Endothelial cell of hepatic sinusoid (primary cell): ENCODE measurements around the gene TMEM119.

Experiments used
- in situ Hi-C: cut with HindIII; loops from 2 replicates; pipeline ENCODE4 v1.10.0; 2017; ENCODE audit warnings: low sequenced_read_pairs

The TMEM119 gene

DNA sequence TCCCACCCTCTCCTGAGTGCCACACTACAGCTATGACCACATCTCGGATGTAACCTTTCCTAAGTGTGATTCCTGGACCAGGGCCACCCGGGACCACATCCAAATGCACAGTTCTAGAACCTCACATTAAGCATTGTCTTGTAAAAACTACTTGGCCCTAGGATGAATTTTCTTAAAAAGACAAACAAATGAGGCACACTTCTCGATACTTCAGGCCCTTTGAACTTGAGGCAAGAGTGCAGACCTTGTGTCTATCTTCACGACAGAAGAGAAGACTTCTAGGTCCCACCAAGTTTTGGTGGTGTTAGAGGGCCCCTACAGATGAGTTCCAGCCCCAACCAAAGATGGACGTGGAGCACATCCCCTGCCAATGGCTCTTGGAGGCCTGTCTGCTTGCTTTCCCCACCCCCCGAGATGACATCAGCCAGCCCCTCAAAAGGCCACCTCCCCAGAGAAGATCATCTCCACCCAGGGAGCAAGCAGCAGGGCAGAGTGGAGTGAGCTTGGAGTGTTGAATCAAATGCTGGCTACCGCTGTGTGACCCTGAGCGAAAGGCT is 26.2 kb downstream of the TMEM119 start:
- in situ Hi-C loops = loop anchor here (25.0 kb wide), 1 partner anchor 541 kb away; the partner anchor contains the start of gene ACACB

DNA sequence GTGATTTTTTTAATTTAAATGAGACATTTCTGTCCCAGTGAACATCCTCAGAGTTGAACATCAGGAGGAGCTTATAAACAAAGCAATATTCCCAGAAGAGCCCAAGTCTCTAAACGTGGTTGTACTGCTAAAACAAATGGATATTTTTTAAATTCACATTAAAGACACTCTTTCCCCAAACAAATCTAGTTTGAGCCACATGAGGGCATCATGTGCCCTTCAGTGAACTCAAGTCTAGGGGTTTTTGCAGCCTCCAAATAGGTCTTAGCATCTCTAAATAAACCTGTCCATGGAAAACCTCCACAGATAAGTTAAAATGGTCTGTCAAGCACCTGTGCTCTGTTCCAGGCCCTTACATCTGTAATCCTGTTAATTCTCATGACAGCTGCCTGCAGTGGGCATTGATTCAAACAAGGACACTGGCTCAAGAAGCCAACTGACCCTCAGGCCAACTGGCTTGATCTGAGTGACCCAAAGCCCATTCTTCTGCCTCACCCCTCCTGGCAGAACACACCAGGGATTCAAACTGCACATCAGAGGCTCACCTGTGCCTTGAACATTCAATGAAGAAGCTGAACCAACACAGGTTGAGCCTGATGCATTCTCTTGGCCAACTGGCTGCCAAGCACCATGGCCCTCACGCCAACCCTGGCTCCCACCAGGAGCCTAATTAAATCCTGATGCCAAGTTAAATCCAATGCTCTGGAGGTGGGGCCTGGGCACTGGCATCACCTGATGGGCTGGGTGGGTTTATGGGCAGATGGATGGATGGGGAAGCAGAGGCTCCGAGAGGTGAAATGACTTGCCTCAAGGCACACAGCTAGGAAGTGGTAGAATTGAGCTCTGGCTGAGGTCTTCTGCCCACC is 26.9 kb downstream of the TMEM119 start:
- in situ Hi-C loops = loop anchor here (25.0 kb wide), 1 partner anchor 541 kb away; the partner anchor contains the start of gene ACACB

DNA sequence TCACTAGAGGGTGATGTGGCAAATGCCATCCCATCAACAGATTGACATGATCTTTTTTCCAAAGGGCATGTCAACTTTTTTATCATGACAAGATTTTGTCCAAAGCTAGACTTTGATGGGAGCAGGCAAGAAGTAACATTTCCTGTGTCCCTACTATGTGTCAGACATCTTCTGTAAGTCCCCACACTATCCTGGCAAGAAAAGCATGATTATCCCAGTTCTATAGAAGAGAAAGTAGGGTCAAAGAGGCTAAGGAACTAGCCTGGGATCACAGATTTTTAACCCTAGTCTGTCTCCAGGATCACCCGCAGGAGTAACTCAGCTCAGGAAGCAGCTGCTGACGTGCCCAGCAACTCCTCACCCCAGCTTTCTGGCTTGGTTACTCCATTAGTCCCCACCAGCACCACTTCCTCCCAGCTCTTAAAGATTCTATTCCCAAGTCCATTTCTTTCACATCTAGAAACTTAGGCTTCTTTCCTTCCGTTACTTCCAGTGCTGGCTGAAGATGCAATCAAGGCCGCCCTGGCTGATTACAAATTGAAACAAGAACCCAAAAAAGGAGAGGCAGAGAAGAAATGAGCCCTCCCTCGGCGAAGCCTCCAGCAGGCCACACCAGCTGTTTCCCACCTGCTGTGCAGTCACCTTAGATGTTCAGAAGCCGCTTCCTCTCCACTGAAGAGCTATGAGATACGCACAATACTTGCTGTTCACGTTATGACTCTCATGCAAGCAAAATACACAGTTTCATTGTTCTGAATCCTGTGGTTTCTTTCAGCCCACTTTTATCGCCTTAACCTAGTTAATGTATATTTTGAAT is 29.3 kb downstream of the TMEM119 start:
- in situ Hi-C loops = loop anchor here (25.0 kb wide), 1 partner anchor 544 kb away; the partner anchor contains the start of gene ACACB

DNA sequence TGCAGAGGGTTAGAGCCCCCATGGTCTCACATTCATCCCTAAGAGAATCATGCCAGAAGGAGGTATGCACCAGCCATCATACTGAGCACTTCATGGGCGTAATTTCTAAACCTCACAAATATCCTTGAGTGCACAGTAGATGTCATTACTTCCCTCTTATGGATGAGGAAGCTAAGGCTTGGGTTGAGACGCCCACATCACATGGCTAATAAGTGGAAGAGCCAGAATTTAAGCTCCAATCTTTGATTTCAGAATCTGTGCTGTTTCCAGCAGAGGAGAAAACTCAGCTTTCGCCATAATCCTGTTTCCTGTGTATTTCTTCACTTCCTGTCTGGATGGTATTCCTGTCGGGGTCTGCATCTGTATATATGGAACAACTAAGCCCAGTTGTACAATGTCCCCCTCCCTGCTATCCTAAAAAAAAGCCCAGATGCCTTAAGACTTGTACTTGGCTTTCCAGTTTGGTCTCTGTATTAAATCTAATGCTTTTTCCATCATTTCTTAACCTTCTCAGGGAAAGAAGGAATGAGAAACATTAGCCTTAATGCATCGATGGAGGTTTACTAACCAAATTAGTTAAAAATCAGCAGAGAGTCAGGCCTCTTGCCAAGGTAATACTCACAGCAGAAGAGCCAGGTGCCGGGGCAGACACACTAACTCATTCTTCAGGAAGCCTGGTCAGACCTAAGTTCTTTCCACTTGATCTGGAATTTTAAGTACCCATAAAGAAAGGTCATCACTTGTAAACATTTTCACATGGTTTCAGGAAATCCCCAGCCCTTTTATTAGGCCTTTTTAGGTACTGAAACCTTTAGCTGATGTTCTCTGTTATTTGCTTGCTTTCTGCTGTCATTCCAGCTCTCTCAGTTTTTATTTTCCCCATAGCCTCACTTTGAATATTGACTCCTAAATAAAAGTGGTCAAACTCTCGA is 30.2 kb downstream of the TMEM119 start:
- in situ Hi-C loops = loop anchor here (25.0 kb wide), 1 partner anchor 545 kb away; the partner anchor contains the start of gene ACACB

DNA sequence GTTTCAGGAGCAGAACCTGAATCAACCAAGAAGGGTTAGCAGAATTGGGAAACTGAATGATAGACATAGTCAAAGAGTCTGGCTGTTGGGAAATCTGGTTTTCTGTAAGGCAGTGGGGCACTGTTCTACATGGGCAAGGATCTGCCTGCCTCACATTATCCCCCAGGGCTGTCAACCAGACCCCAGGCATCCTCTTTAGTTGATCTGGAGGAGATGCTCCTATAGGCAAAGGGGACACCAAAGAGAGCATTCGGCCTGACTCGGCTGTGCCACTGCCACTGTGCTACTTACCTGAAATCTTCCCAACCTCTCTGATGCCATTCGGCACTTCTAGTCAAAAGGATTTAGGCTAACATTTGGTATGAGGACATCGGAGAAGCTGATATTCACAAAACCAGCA is 31.4 kb downstream of the TMEM119 start:
- in situ Hi-C loops = loop anchor here (25.0 kb wide), 1 partner anchor 546 kb away; the partner anchor contains the start of gene ACACB

DNA sequence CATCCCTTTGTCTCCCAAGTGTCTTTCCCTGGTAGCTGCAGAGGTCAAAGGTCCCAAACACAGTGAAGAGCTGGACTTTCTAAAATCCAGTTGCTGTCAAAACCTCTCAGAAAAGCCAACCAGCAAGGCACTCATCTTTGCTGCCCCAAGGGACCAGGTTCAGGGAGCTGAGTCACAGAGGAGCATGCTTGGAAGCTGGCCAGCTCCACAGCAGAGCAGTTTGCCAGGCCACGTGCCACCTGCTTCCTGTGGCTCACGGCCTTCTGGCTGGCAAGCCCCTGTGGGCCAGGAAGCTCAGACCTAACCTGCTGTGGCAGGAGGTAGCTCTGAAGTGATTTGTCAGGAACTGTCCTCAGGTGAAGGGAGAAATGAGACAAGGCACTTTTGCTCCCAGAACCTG is 31.9 kb downstream of the TMEM119 start:
- in situ Hi-C loops = loop anchor here (25.0 kb wide), 1 partner anchor 546 kb away; the partner anchor contains the start of gene ACACB

DNA sequence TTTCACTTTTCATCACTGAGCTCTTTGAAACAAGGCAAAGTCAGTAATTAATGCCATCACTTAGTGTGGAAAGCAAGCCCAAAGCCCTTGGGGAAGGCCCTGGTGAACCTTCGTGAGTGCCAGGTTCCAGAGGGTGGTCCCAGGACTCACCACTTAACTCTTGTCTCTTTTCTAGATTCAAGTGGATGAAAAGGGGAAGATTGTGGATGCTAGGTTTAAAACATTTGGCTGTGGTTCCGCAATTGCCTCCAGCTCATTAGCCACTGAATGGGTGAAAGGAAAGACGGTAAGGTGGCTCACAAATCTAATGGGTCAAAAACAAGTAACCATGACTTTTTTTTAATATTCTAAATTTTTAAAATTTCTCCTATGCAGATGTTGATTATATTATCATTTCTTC is 32.7 kb downstream of the TMEM119 start:
- in situ Hi-C loops = loop anchor here (25.0 kb wide), 1 partner anchor 547 kb away; the partner anchor contains the start of gene ACACB

DNA sequence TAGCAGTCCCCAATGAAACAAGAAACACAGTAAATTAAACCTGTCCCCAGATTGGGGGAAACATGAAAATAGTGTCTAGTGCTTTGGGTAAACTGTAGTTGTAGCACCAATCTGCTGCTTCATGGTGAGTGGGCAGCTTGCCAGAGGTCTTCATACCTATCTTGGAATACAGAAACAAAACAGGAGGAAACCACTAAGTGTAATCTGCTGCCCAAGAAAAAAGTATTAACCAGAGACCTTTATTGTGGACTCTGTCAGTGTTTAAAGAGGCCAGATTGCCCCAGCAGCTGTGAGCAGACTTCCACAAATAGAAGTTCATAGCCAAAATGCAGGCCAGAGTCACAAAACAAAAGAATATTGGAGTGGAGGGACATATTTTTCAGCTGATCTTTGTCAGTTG is 33.2 kb downstream of the TMEM119 start:
- in situ Hi-C loops = loop anchor here (5.0 to 25.0 kb wide), 4 partner anchors 58 to 548 kb away; partner anchors contain the start of gene ACACB

DNA sequence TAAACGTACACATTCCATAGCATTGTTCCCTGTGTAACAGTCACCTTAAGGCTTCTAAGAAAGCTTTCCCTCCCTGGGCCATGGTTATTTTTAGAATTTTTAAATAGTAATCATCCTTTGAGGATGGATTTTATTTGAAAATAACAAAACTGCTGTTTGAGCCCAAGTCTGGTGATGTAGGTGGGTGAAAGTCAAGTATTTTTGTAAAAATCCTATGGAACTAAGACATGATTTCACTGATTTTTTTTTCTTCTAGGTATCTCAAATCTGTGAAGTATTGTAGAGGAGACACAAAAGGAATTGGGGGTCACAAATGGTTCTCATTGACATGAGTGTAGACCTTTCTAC is 34.1 kb downstream of the TMEM119 start:
- in situ Hi-C loops = loop anchor here (5.0 to 25.0 kb wide), 4 partner anchors 59 to 549 kb away; partner anchors contain the start of gene ACACB

DNA sequence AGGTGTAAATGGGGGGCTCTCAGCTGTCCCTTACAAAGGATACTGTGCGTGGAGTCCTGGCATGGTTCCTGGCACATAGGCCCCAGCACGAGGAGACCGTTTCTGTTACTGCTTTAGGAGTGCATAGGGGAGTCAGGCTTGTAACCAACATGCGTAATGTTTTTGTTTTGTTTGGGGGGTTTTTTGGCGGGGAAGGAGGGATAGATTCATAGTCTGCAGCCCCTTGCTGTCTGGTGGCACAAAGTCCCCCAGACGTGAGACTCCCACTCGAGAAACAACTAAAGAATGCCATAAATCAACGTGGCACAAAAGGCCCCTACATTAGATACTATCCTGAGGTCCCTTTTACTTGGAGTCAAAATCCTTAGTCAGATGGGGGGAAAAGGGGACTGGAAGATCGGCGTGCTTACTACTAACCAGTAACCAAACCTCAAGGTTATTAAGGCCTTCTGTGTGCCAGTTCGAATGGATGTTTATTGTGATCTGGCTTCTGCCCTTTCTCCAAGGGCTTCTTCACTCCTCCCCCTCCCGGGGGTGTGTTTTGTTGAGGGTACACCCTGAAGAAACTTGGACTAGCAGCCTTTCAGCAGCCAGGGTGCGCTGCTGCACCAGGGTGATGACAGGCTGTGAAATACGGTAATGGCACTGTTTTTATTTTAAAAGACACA is 34.6 kb downstream of the TMEM119 start:
- in situ Hi-C loops = loop anchor here (5.0 to 25.0 kb wide), 4 partner anchors 59 to 549 kb away; partner anchors contain the start of gene ACACB

DNA sequence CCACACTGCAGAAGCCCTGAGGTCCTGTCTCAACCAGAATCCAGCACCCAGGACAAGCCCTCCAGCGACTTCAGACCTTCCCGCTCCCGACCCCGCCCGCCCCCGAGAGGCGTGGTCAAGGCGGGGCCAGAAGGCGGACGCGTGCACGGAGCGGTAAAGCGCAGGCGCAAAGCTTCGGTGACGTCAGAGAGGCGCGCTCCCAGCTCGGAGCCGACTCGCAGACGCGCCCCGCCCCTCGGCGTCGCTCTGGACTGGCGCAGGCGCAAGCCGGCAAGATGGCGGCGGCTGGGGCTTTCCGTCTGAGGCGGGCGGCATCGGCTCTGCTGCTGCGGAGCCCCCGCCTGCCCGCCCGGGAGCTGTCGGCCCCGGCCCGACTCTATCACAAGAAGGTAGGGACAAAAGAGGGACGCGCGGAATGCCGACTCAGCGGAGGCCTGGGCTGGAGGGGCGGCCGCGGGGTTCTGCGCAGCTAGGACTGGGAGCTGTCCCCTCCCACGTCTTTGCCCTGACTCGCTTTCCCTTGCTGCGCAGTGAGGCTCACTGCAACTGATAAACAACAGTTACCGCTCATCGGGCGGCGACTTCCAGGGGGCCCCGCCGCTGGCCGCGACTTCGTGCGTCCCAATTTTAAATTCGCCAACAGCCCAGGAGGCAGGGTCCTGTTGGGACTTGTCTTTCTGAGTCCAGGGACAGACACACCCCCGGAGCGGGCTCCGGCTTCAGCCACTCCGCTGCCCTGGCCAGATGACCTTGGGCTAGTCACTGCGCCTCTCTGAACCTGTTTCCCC is 35.3 kb downstream of the TMEM119 start, which contains the start of gene ISCU:
TSS of gene ISCU (plus strand) at position 249 of the 788 bp plus-strand sequence. CDS start at position 276, 27 bp downstream.
- in situ Hi-C loops = loop anchor here (5.0 to 25.0 kb wide), 4 partner anchors 60 to 550 kb away; partner anchors contain the start of gene ACACB

DNA sequence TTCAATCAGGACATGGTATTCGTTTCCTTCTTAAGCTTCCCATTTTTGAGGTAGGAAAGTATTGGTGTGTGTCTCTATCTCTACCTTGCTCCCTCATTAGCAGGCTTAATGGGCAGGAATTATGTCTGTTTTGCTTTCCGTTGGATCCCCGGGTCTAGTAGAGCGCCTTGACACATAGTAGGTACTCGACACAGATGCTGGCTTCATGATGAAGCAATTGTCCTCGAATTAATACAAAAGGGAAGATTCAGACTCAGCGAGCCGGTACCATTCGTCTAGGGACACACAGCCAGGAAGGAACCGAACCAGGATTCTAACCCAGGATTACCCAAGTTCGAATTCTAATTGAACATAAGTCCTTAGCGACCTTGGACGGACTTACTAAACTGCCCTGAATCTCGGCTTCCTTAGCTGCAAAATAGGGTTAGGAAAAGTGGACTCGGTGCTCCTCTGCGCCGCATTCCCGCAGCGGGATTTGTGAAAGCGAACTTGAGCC is 36.0 kb downstream of the TMEM119 start:
- in situ Hi-C loops = loop anchor here (5.0 to 25.0 kb wide), 4 partner anchors 60 to 550 kb away; partner anchors contain the start of gene ACACB

DNA sequence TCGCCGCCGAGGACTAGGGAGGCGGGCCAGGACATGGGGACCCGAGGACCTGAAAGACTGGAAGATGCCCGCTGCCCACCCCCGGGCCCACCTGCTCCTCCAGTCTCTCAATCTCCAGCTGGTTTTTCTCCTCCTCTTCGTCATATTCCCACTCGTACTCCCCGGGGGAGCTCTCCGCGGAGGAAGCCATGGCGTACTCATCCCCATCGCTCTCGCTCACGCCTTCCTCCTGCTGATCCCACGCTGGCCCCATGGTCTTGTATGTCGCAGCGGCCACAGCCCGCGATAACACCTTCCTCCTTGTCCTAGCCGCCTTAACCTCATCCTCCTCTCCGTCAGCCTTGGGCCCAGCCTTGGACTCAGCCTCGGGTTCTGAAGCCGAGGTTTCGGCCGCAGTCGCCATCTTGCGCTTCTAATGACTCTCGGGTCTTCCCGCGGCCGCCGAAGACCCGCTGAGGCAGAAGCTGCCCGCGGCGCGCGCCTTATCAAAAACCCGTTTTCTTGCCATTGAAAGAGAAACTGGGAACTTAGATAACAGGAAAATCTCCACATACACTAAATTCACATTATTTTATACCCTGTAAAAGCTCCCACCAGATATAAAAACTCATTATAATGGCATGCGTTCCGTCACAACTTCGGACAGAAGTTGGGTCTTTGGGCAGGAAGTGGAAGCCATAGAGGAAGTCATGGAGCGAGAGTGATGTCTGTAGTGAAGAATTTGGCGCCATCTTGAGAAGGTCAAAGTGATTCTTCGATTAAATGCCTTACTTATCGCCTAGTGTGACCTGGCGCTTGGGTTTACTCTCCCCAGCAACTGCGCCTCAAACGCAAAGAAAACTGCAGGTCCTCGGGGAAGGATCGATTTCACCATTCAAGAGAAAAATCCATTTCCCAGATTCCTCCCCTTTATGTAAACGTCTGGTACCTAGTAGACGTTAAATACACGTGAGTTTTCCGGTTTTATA is 36.8 kb downstream of the TMEM119 start, which contains the start of gene SART3:
TSS of gene SART3 (minus strand) at position 422 of the 968 bp plus-strand sequence. CDS start at position 403, 19 bp downstream.
- in situ Hi-C loops = loop anchor here (5.0 to 25.0 kb wide), 4 partner anchors 61 to 551 kb away; partner anchors contain the start of gene ACACB

DNA sequence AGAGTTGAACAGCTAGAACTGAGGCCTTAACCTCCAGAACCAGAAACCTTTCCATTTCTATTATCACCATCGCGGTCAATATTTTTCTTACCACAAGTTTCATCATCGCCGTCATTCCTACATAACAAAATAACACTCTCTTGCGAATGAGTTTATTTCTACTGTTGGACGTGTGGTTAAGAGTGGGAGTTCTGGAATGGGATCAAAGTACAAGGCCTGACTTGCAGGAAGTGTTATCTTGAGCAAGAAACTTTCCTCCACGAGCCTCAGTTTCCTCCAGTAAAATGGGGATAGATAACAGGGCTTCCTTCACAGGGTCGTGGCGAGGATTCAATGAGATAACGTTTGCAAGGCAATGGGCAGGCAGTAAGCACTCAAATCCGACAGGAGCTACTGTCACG is 37.6 kb downstream of the TMEM119 start:
- in situ Hi-C loops = loop anchor here (5.0 to 25.0 kb wide), 4 partner anchors 62 to 552 kb away; partner anchors contain the start of gene ACACB

DNA sequence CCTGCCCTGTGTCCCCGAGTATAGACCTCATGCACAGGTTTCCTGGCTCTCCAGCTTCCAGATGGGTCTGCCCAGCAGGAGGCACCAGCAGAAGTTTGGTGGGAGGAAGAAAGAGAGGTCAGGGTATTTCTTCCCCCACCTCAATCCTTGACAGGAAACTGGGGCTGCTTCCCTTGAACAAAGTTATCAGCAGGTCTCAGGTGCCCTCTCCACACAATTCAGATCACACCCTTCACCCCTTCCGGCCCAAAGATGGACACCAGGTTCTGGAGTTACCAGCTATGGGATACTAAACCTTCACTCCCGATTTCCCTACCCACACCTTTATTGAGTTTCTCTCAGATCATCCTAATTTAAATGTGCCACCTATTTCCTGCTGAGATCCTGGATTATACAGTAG is 38.1 kb downstream of the TMEM119 start:
- in situ Hi-C loops = loop anchor here (5.0 to 25.0 kb wide), 4 partner anchors 63 to 553 kb away; partner anchors contain the start of gene ACACB

DNA sequence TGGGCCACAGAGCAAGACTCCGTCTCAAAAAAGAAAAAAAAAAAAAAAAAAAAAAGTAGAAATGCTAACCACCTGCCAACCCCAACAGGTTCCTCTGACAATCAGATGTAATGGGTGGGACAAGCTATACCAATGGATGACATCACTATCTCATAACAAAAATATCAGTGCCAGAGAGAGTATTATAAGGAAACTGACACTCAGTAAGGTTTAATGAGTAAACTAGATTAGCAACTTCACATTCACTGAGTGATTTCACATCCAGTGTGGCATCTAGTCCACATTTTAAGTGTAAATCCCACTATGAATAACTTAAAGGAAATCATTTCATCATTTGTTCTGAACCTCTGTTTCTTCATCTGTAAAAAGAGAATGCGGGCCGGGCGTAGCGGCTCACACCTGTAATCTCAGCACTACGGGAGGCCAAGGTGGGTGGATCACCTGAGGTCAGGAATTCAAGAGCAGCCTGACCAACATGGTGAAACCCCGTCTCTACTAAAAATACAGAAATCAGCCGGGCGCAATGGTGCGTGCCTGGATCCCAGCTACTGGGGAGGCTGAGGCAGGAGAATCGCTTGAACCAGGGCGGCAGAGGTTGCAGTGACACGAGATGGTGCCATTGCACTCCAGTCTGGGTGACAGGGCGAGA is 38.8 kb downstream of the TMEM119 start:
- in situ Hi-C loops = loop anchor here (25.0 kb wide), 1 partner anchor 553 kb away; the partner anchor contains the start of gene ACACB
